NCI-H2196 (cell line): ENCODE data around the gene MTF1.

Experiments
- DNase-seq: peaks from one replicate; lab custom pipeline; 2025; ENCODE audit not compliant: unreplicated experiment; lab: John Stamatoyannopoulos, UW

The MTF1 gene

GRCh38 chr1:37831809-37832208 is 27.6 kb downstream of the MTF1 start:
- no peak for DNase-seq

GRCh38 chr1:37831109-37831508 is 28.3 kb downstream of the MTF1 start:
- DNase-seq: no peak

GRCh38 chr1:37828410-37829074 is 30.9 kb downstream of the MTF1 start:
- no peak for DNase-seq

- DNase-seq: no peak
Observed at GRCh38 chr1:37825506-37825905, 33.9 kb downstream of the MTF1 start.

- DNase-seq: no peak
Observed at GRCh38 chr1:37824001-37824400, 35.4 kb downstream of the MTF1 start.

- DNase-seq: no peak
Observed at GRCh38 chr1:37822906-37823815, 36.2 kb downstream of the MTF1 start.

- DNase-seq: no peak
Observed at GRCh38 chr1:37821481-37821880, 37.9 kb downstream of the MTF1 start.

- peak; percentile 48 for DNase-seq
Observed at GRCh38 chr1:37817481-37817880, 41.9 kb downstream of the MTF1 start.

GRCh38 chr1:37814252-37814651 is 45.1 kb downstream of the MTF1 start:
- no peak for DNase-seq

- DNase-seq: no peak
Observed at GRCh38 chr1:37813529-37814145, 45.8 kb downstream of the MTF1 start.

- peak; percentile 83 for DNase-seq
Observed at GRCh38 chr1:37811027-37811655, 48.3 kb downstream of the MTF1 start.

GRCh38 chr1:37809942-37810341 is 49.5 kb downstream of the MTF1 start:
- DNase-seq: no peak

GRCh38 chr1:37808369-37809319 is 50.7 kb downstream of the MTF1 start:
- peak; percentile 76 for DNase-seq

- peak; percentile 93 for DNase-seq
Observed at GRCh38 chr1:37807555-37808368, 51.6 kb downstream of the MTF1 start, which contains the start of the genes C1orf122 and YRDC. TSS of gene C1orf122 (plus strand) at chr1:37807790. CDS start at chr1:37808405, 615 bp downstream. TSS of gene YRDC (minus strand) at chr1:37808208. CDS start at chr1:37808180, 28 bp downstream.

- no peak for DNase-seq
Observed at GRCh38 chr1:37807220-37807554, 52.2 kb downstream of the MTF1 start.

- DNase-seq: no peak
Observed at GRCh38 chr1:37802439-37802838, 57.0 kb downstream of the MTF1 start.

GRCh38 chr1:37797750-37798345 is 61.5 kb downstream of the MTF1 start:
- DNase-seq: no peak

GRCh38 chr1:37795340-37796125 is 63.9 kb downstream of the MTF1 start:
- peak; percentile 47 for DNase-seq
